Measurements from ENCODE around the gene AIFM3.
A peak's percentile ranks its signal among the peaks of the same experiment; 100 is the strongest.

AIFM3 gene

GRCh38 chr22:21009638-21010425, 42.8 kb downstream of the AIFM3 start:
- DNase-seq: peak; percentile 27 to 37 (median 30)

- DNase-seq: no peak
Measured at GRCh38 chr22:21010426-21011113, 43.5 kb downstream of the AIFM3 start.

GRCh38 chr22:21012446-21013407, 45.7 kb downstream of the AIFM3 start:
- no peak for DNase-seq

GRCh38 chr22:21013657-21014201, 46.7 kb downstream of the AIFM3 start:
- no peak for DNase-seq

DNA sequence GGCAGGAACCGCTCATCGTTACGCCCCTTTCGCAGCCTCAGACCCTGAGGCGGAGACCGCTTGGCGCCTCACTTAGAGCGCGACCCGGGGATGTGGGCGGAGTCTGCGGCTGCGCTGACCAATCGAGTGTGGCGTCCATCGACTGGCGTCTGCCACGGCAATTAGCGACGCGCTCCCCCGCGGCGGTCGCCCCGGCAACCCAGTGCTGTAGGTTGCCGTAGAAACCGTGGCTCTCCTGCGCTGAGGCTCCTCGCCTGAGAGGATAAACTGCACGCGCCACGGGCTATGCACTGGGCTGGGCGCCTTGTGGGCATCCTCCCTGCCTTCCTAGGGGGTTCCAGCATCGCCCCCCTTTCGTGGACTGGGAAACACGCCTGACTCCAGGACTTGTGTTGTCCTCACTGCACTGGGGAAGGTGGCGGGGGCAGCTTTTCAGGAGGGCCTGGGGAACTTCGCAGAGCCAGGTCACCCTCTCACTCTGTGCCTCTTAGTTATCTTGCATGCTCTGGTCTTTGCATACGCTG, 47.2 kb downstream of the AIFM3 start:
- peak; percentile 64 to 81 (median 71) for DNase-seq

DNA sequence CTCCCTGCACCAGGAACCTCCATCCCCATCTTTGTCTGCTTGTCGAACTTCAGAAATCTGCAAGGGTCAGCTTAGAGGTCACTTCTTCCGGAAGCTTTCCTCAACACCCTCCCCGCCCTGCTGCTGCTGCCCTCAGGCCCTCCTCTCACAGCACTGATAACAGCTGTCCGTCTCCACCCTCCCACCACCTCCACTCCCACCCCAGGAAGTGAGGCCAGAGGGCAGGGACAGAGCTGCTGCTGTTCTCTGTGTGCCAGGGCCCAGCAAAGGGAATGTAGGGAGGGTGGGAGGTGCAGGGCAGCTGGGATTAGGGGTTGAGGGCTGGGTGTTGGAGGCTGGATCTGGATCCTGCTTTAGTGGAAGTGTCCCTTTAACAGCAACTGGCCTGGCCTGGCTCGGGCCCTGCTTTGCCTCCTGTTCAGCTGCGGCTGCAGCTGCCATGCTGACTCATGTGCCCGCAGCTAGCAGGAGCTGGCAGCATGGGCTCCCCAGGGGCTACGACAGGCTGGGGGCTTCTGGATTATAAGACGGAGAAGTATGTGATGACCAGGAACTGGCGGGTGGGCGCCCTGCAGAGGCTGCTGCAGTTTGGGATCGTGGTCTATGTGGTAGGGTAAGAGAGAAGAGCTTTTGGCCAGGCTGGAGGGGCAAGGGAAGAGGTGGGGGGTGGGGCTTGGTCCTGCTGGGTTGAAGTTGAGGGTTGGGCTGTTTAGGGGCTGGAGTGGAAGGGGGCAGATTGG, 47.8 kb downstream of the AIFM3 start, which contains the start of gene P2RX6:
Gene P2RX6, plus strand, starts transcription at position 440 of the 740 bp plus-strand sequence. Its CDS starts 10 bp downstream, at position 450.
- peak; percentile 13 to 43 (median 28) for DNase-seq

- DNase-seq: no peak
Measured at GRCh38 chr22:21015466-21016006, 48.5 kb downstream of the AIFM3 start.

- DNase-seq: no peak
Measured at GRCh38 chr22:21016644-21017420, 49.8 kb downstream of the AIFM3 start.

DNA sequence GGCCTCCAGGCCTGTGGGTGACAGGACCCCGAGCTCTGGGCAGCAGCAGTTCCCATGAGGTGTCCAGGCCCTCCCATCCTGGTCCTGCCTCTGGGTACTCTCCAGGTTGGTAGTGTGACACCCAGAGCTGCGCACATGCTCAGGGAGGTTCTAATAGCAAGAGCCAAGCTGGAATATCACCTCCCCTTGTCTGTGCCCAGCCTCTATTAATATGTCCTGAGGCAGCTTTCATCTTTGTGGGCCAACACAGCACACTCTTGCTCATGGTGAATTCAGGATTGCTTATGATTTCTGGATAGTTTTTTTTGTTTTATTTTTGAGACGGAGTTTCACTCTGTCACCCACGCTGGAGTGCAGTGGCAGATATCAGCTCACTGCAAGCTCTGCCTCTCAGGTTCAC, 51.3 kb downstream of the AIFM3 start:
- DNase-seq: no peak

- DNase-seq: peak in 1 of 3 donors; percentile 20
Measured at GRCh38 chr22:21020802-21021429, 53.9 kb downstream of the AIFM3 start.

GRCh38 chr22:21022507-21022906, 55.5 kb downstream of the AIFM3 start:
- DNase-seq: no peak

- DNase-seq: no peak
Measured at GRCh38 chr22:21022955-21023614, 56.0 kb downstream of the AIFM3 start.

DNA sequence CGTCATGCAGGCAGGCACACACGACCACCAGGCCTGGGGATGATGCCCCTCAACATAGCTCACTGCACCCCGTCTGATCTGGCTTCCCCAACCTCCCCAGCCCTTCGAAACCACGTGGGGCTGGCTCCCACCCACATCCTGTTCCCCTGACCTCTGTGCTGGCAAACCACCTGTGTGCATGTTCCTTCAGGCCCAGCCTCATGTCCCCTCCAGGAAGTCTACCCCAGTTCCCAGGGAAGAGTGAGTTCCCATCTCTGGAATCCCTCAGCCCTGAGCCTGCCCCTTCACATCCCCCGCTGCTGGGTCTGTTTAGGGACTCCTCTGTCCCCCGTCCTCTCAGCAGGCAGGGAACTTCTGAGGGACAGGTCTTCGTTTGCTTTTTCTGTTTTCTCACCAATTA, 58.2 kb downstream of the AIFM3 start:
- no peak for DNase-seq

DNA sequence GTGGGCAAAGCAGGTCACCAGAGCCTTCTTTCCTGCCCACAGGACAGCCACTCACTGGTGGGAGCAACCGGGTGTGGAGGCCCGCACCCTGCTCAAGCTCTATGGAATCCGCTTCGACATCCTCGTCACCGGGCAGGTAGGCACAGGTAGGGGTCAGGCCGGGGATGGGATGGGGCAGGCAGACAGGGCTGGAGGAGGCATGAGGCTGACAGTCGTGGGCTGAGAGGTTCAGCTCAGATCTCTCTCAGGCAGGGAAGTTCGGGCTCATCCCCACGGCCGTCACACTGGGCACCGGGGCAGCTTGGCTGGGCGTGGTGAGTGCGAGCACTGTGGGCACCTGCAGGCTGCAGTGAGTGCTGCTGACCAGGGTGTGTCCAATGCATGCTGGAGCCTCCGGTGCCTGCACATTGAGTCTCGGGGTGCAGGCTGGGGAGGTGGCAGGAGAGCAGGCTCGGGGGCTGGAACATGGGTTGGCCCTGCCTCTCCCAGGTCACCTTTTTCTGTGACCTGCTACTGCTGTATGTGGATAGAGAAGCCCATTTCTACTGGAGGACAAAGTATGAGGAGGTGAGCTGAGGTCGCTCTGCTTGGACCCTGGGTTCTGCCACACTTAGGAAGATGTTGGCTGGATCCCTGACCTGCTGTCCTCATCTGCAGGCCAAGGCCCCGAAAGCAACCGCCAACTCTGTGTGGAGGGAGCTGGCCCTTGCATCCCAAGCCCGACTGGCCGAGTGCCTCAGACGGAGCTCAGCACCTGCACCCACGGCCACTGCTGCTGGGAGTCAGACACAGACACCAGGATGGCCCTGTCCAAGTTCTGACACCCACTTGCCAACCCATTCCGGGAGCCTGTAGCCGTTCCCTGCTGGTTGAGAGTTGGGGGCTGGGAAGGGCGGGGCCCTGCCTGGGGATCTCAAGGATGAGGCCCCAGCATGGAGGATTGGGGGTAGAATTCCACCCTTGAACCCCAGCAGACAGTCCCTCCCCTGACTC, 59.0 kb downstream of the AIFM3 start:
- DNase-seq: no peak

DNA sequence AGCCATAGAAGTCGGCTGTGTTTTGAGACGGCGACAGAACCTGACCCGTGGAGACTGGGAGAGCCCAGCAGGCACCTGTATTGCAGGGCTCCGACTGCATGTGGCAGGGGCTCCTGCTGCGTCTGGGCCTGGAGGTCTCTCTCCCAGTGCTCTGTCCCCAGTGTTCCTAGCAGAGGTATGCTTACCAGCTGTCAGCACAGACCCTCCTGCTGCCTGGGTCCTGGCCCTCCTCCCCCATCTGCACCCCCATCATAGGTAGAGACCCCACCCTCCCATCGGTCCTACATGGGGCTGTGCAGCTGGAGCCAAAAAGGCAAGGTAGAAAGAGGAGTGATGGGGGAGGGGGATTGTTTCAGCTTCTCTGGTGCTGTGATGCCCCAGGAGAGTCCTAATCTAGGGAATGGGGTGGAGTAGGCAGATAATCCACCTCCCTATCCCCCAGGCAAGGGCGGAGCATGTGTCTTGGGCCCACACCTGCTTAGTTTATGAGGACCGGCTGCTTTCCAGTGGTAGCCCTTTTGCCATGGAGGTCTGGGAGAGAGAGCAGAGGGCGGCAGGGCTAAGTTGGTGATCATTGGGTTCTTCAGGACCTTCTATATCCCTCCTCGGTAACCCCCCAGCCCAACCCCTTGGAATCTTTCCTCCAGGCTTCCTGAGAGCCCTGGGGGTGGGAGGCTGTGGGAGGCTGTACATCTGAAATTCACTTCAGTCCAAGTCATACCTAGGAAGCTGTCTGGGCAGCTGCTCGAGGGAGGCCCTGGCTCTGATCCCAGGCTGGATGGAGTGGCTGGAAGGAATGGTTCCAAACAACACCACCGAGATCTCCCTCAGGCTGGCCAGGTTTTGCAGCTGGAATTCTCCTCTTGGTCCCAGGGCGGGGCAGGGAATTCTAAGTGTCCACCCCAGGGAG, 60.0 kb downstream of the AIFM3 start:
- no peak for DNase-seq

- no peak for DNase-seq
Measured at GRCh38 chr22:21028277-21029251, 61.5 kb downstream of the AIFM3 start.

Data from suppressor macrophage treated with lipopolysaccharide for 1 hour (primary cell).